ENCODE measurements around the gene C1QB.
A peak's percentile ranks its signal among the peaks of the same experiment; 100 is the strongest.

Gene C1QB, protein sequence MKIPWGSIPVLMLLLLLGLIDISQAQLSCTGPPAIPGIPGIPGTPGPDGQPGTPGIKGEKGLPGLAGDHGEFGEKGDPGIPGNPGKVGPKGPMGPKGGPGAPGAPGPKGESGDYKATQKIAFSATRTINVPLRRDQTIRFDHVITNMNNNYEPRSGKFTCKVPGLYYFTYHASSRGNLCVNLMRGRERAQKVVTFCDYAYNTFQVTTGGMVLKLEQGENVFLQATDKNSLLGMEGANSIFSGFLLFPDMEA

DNA sequence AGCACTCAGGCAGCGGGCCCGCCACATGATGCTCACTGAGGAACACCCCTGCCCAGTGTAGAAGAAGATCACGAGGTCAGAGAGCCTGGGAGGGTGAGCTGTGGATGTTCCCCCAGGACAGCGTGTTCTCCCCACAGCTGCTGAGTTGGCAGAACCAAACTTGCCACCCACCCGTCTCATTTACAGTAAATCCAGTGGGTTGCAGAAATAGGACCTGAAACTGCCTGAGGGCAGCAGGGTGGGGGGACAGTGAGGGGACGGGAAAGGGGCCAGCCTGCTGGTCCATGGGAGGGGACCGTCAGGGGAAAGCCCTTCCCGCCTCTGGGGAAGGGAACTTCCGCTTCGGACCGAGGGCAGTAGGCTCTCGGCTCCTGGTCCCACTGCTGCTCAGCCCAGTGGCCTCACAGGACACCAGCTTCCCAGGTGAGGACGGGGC lies at the start of gene C1QB:
Gene C1QB, plus strand, starts transcription at position 356 of the 436 bp plus-strand sequence. CDS start 6,227 bp downstream, outside the sequence.
- no peak for DNase-seq (ENCODE audit: low read depth)

DNA sequence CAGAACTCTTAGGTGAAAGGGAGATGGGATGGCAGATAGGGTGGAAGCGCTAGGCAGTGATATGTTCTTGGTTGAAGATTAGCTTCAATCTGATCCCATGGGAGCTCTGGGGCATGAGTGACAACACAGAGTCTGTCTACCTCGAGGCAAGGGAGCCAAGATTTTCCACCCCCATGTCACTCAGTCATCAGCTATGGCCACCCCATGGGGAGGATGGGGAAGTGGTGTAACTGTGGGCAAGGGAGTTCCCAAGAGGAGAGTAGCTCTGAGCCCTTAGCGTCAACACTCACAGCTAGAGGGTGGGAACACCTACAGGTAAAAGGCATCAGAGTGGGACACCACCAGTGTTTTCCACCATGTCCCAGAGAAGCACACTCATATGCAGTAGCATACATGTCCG lies 46.9 kb upstream of the C1QB start:
- no peak for DNase-seq (ENCODE audit: low read depth)

DNA sequence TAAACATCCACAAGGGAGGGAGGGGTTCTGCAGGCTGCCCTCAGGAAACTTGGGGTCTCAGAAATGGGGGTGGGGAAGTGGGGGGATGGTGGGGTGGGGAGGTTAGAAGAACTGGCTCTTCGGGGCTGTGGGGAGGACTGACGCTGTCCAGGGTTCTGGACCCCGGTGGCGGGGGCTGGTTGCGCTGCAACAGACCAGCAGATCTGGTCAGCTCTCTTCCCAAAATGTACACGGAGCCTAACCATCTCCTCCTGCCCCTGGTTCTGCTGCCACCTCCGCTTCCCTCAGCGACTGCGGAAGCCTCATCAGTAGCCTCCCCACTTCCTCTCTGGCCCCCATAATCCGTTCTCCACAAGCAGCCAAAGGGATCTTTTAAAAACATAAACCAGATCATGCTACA lies 45.9 kb upstream of the C1QB start:
- DNase-seq (ENCODE audit: low read depth): no peak

DNA sequence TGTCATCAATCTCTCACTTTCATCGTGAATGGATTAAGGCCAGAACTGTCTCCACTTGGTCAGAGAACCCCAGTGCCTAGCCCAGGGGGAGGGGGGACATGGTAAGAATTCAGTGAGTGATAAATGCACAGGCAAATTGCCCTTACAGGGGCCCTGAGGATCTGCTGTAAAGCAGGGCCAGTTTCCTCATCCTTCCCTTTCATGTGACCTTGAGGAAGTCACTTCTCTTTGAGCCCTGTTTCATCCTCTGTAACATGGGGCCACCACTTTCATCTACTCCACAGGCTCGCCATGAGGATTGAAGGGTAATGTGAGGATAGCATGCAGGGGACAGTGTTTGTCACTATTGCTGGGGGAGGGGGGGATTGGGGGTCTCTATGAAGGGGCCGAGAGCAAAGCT lies 44.7 kb upstream of the C1QB start:
- DNase-seq (ENCODE audit: low read depth): no peak

DNA sequence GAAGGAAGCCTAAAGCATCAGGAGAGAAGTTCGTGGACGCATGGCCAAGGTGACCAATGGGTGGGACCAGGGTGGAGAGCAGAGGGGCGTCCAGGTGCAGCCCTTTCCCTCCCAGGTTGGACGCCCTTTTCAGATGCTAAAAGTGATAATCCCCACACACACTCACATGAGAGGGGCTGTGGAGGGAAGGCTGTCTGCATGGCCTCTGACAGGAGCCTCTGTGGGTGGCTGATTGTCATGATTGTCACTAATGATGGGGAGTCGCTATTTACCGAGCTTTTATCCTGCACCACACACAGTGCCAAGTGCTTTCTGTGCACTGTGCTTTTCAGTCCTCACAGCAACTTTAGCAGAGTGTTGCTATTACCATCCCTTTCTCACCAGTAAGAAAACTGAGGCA lies 43.7 kb upstream of the C1QB start:
- DNase-seq (ENCODE audit: low read depth): no peak

DNA sequence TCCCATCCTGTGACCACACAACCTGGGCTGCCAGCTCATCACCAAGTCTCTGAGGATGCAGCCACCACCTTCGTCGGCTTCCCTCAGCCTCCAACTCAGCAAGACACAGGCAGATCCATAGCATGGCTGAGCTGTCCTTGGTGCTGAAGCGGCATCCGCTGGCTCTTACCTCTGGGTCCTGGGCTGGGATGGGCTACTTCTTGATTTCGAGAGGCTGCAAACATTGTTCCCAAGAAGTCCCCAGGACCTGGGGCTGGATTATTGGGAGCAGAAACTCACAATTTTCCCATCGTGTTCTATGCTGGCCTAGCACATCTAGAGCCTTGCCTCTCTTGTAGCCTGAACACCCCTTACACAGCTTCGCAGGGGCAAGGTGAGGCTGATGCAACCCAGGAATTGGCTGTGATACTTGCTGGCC lies 41.5 kb upstream of the C1QB start:
- DNase-seq (ENCODE audit: low read depth): peak; percentile 53

DNA sequence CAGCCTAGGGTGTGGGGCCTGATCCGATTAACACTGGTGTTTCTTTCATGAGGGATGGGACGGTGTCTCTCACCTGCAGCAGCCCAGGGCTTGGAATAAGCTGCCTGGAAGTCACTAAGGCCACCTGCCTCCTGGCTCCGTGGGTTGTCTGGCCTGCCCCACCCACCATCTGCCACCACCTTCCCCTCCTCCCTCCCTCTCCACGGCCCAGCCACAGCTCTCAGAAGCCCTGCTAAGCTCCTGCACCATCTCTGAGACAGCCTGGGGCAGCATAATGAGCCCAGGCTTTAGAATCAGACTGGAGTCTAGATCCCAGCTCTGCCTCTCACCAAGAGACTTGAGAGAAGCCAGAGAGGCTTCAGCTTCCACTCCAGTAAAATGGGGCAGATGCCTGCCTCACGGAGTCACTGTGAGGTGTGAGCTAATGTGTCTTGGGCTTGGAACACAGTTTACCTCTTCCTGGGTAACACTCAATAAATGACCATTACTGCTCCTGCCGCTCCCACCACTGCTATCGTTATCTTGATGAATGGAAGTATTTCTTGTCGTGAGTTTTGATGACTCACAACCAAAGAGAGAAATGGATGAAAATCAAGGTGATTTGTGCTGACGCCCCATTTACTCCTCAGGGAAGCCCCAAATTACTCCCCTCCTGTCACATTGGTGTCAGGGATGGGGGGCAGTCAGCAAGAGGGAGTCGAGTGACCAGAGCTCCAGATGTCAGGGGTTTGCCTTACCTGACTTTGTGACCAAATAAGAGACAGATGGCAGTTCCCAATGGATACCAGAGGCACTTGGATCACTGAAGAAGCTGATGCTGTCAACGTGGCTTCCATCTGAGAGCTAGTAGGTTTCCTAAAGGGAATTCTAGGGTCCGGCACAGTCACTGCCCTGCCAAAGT lies 40.1 kb upstream of the C1QB start:
- no peak for DNase-seq (ENCODE audit: low read depth)

DNA sequence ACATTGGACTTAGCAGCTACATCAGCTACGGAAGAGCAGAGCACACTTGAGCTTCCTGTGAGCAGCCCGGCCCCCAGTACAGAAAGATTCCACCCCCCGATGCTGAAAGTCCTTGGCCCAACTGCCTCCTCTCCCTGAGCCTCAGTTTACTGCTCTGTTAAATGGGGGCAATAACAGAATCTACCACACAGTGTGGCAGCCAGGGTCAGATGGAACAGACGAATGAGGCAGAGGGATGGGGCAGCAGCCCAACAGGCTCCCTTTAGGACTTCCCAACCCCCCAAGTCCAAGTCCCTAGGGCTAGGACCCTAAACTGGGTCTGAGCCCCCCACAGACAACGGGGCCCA lies 39.5 kb upstream of the C1QB start:
- DNase-seq (ENCODE audit: low read depth): no peak

DNA sequence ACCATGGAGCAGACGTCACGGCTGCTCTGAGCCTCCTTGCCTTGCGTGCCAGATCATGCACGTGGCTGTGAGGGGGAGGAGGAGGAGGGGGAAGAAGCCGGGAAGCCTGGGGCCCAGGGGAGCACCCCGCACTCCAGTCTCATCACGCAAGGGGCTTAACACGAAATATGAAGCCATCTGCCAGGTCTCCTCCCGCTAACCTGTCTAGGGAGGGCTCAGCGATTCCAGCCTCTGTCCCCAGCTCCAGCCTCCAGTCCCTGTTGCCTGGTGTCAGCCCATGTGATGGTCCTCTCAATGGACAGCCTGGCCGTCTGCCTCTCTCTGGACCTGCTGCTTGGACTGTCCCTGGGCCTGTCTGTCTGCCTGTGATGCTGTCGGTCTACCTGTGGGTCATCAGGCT lies 39.1 kb upstream of the C1QB start:
- DNase-seq (ENCODE audit: low read depth): no peak

DNA sequence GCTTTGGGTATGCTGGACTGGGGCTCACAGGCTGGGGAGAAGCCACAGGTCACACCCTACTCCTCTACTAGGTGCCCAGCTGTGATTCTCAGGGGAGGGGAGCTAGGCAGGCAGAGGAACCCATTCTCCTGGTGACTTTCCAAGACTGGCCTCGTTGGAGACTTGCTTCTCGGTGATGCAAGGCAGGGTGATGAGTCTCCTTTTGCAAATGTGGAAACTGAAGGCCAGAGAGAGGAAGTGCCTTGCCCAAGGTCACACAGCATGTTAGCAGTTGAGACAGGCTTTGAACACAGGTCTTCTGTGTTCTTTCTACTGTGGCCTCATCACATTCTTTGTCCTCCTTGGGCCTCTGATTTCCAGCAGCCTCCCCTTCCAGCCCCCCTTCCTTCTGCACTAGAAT lies 37.1 kb upstream of the C1QB start:
- DNase-seq (ENCODE audit: low read depth): no peak

DNA sequence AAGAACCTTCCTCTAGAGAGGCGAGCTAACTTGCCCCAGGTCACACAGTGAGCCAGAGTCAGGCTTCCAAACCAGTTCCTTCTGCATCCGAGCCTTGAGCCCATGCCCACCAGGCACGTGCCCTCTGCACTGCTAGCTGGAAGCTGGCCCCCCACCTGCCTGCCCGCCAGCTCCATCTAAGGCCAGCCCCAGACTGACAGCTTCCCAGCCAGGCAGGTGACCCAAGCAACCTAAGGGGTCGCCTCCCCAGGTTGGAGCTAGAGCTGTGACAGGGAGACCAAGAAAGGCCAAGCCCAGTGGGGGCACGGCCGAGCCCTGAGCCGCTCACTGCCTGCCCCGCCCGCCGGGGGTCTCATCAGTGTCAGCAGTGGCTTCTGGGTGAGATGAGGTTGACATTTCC lies 36.5 kb upstream of the C1QB start:
- no peak for DNase-seq (ENCODE audit: low read depth)

DNA sequence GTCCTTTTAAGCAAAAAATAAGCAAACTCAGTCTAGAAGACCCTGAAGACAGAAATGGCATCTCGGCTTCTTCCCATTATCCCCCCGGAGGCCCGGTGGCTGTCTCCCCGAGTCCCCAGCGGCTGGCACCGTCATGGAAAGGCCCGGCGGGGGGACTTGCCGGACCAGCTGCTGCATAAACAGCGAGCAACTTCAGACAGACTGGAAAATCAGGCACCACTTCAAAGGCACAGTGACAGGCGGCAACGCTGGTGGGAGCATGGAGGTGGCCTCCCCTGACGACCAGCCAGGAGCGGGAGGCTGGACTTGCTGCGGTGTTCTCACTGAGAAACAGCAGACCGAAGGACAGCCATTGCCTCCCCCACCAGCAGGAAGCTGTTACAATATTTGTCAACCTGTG lies 35.0 kb upstream of the C1QB start:
- no peak for DNase-seq (ENCODE audit: low read depth)

DNA sequence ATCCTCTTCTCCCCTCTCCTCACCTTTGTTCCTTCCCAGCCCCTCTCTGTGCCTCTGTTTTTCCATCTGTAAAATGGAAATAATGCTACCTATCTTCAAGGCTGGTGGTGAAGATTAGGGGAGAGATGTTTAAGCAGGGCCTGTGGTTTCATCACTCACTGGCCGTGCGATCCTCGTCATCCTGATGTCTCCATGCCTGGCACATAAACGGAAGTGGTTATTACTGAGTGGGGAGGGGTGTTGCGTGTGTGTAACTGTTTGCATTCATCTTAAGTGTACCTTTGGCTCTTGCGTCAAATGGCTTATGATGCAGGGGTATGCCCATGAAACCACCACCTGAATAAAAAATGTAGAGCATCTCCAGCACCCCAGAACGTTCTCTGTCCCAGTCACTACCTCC lies 33.8 kb upstream of the C1QB start:
- no peak for DNase-seq (ENCODE audit: low read depth)

DNA sequence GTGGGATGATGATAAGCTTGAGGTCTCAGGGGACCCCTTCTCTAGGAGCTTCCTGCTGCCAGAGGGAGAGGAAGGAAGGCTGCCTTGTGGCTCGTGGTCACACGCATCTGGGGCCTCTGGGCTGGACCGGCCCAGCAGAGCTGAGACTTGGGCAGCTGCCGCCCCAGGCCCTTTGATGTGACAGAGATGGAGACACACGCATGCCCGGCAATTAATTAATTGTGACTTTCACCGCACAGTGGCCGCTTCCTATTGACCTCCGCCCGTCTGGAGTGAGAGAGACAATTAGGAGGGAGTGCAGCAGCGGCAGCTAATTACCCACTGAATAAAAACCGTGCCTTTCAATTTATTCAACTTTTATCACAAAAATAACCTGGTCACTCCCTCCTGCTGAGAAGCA lies 33.2 kb upstream of the C1QB start:
- DNase-seq (ENCODE audit: low read depth): no peak

DNA sequence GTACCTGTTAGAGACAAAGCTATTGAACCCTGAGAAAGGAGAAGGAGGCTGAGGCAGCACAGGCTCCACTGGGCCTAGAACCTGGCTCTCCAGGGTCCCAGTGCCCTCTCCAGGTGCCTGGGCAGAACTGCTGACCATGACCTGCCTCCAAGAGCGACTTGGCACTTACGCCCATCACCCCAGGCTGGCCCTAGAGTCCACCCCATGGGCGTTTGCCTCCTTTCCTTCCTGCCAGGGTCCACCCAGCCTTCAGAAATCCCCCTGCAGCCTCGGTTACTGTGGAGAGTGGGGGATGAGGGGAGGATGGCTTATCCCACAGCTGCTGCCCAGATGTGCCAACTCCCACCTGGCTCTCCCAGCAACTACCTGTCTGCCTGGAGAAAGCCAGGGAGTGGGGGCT lies 31.3 kb upstream of the C1QB start:
- DNase-seq (ENCODE audit: low read depth): no peak

DNA sequence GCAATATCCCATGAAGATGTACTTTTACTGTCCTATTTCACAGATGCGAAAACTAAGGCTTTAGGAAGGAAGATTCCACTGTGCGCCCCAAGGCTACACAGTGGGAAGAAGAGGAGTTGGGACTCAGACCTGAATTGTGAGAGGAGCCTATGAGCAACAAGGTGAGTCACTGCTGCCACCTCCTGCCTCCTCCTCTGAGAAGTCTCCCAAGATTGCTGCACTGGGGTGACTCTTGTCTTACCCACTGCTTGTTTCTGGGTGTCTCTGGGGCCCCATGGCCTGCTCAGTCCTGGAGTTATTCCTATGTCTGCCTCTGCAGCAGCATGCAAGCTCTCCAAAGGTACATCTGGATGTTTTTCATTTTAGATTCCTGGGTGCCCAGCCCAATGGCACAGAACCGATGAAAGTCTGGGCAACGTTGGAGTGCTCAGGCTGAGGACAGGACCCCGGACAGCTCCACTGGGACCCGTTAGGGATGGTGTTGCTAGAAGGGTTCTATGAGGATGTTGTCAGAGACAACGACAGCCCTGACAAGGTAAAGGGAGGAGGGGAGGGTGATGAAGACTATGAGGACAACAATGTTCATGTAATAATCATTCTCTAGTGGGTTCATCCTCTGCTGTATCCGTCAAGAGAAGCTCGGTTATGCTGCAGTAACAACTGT lies 27.6 kb upstream of the C1QB start:
- peak; percentile 20 for DNase-seq (ENCODE audit: low read depth)

DNA sequence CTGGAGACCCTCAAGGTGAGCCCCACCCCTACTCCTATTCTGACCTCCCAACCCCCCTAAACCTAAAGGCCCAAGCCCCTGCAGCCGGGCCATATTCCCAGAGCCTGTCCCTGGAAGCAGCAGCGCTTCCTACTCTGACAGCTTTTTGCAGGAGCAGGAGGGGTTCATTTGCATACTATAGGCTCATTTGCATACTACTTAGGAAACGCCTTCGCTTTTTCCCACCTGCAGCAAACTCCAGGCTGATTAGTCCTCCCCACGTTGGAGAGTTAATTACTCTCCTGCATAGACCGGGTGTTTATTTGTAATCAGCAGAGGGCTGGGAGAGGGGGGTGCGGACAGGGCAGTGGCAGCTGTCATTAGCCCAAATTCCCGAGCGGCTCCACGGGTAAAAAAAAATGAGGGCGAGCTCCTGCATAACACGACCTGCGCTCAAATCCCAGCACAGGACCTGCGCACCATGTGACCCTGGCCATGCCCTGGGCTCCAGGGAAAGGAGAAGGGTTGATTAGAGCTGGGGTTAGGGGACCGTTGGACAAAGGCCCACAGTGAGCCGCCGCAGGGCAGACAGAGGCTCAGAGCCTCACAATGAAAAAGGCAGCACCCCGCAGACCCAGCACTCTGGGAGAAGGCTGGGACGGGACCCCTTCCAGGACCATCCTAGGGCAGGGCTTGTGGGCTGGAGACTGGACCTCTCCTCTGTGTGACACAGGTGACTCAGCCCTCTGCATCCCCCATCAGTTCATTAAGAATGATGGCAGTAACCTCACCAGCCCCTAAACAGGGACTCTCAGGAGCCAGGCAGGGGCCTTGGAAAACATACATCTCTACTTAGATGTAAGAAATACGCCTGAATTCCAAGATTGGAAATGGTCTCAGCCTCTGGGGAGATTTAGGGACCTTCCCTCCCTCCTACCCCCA lies 26.5 kb upstream of the C1QB start:
- DNase-seq (ENCODE audit: low read depth): no peak

DNA sequence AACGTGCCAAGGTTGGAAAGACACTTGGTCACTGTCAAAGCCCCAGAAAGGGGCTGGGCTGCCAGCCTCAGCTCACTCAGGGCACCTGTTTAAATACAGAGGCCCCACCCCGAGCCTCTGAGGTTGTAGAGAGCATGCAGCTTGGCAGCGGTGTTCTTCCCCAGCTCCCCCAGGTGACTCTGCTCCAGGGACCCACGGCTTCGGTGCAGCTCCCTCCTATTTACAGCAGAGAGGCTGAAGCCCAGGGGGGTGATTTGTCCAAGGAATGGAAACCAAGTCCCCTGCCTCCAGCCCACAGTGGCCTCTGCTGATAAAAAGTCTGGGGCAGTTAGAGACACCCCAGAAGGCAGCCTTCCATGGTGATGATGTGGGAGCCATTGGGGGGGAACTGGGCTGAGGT lies 25.7 kb upstream of the C1QB start:
- DNase-seq (ENCODE audit: low read depth): no peak

DNA sequence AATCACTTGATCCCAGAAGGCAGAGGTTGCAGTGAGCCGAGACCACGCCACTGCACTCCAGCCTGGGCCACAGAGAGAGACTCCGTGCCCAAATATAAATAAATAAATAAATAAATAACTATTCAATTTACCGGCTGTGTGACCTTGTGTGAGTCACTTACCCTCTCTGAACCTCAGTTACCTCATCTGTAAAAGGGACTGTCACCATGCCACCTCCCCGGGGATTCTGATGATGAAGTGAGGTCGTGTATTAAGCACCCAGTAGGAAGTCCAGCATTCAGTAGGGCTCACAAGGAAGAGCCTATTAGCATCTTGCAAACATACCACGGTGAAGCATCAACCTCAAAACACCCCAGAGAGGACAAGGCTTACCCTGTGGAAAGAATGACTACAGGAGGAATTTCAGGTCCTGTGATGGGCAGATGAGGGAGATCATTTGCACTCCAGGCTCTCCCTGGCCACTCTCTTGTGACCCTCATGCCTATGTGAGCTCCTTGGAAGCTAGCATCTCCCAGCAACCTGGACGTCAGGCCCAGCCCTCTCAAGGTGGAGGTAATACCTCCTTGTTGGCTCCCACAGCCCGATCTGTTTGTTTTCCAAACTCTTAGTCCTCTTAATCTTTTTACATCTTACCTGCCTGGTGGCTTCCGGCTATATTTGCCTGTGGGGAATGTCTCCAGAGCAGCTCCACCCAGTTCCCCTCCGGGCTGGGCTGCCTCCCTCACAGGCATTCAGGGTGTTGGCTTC lies 24.2 kb upstream of the C1QB start:
- no peak for DNase-seq (ENCODE audit: low read depth)

DNA sequence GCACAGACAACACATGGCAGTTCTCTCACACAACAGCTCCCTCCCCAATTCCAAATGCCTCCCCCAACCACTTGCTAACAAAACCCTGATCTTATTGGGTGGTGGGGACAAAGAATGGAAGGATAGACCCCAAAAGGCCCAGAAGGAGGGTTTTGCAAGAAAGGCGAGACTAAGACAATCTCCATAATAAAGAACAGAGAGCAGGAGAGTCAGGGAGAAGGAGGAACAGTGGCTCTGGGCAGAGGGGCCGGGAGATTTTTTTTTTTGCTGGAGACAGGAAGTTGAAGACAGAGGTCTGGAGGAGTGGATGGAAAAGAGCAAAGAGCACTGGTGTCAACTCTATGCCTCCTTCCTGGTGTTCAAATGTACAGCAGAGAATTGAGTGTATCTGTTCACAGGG lies 23.1 kb upstream of the C1QB start:
- no peak for DNase-seq (ENCODE audit: low read depth)
